ENCODE results near the gene PCSK7. TPM values are rescaled to one million over a fixed set of nuclear protein-coding genes. Genes with fewer than 3 reads are reported as not detected.

Gene PCSK7
- total and polyA plus RNA-seq, 10 of the 15 experiments (the other 5 are each of a cell fraction or from before 2014, with no cell fraction given), result 5.5 to 81.5 (median 51.6) TPM

DNA sequence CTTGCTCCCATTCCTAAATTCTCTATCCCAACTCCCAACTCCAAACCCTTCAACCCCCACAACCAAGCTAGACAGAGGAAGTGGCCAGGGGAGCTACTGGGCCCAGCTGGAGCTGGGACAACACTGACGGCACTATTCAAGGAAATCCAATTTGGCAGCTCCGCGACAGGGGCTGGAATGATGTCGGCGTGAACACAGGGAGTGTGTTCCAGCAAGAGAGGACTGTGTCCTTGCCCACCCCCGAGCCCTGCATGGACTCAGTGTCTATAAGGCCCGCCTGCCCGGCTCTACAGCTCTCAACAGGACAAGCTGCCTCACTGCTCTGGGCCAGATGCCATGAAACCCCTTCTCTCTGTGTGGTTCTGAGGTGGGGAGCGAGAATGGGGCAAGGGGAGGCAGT, 11.3 kb downstream of the PCSK7 start:
- no peak for FAIRE-seq
- H3K27ac ChIP-seq (ENCODE audit: control insufficient read depth, insufficient read depth), result no peak overlapping the region
- in situ Hi-C loops (cut with MboI), result no loop called here
- H3K79me2 ChIP-seq (ENCODE audit: control insufficient read depth, insufficient read depth, low read length), result no peaks in the 10 kb centered on the region
- no peak for ATAC-seq
- peaks cover 31 to 51% of the 10 kb centered on the region in 2 experiments; a peak in 3 of 4 replicates for H3K36me3 ChIP-seq (ENCODE audit: control insufficient read depth in 2 of 2, insufficient read depth in 2 of 2, low read length in 1 of 2)
- H3K27me3 ChIP-seq (replicated peaks in 1 of 2; ENCODE audit: control insufficient read depth in 2 of 2, insufficient read depth in 2 of 2, low read length in 1 of 2), result no peaks in the 10 kb centered on the region
- BruUV-seq (replicated peaks), result no TSS peak
- CTCF ChIA-PET, result interaction anchor here (1.0 to 17.3 kb wide), 5 partner anchors 11 to 474 kb away, joined by 3 to 422 read pairs (median 3); partner anchors contain the start of genes PCSK7, RNF214 and SIDT2
- intact Hi-C loops (cut with micrococcal nuclease; ENCODE audit: unreplicated experiment), result no loop called here
- H3K4me3 ChIP-seq, result no peak overlapping the region
- no peaks in the 10 kb centered on the region; the same call in 1 of the 2 replicates for H3K4me1 ChIP-seq (ENCODE audit: control insufficient read depth, insufficient read depth, low read length)
- no peaks in the 10 kb centered on the region for H3K9me3 ChIP-seq (replicated peaks; ENCODE audit: control insufficient read depth, insufficient read depth, low read length)
- TF ChIP-seq KAT2A (conservative IDR thresholded peaks at IDR 0.05; ENCODE audit: control insufficient read depth, low read depth, low read length), result no peak
- TF ChIP-seq RCOR1 (conservative IDR thresholded peaks at IDR 0.05; ENCODE audit: low read depth, low read length), result no peak
- H2AFZ ChIP-seq (ENCODE audit: control insufficient read depth, low read depth, low read length), result no peak overlapping the region
- DNase-seq (ENCODE audit: low read depth, low spot score), result no peak
- no peaks in the 10 kb centered on the region; the same call in 1 of the 2 replicates for H4K20me1 ChIP-seq (ENCODE audit: control insufficient read depth, insufficient read depth)
- no peak overlapping the region for H3K4me2 ChIP-seq (ENCODE audit: control insufficient read depth, insufficient read depth)
- 100% methylated on average over 9 of the region's 9 CpGs for WGBS (ENCODE audit: insufficient coverage, insufficient replicate concordance, low lambda C conversion rate, missing lambda C conversion rate)
- RAD21 ChIA-PET (ENCODE audit: unreplicated experiment), result no interaction called here
- H3K9ac ChIP-seq (ENCODE audit: control insufficient read depth, insufficient read depth, low read length), result no peak overlapping the region
- POLR2A ChIA-PET, result no interaction called here
- SMC1A ChIA-PET (ENCODE audit: uncharacterized antibody, unreplicated experiment), result interaction anchor here (0.8 to 12.2 kb wide), 5 partner anchors 9 to 41 kb away, joined by 3 to 187 read pairs (median 4); partner anchors contain the start of gene SIDT2

DNA sequence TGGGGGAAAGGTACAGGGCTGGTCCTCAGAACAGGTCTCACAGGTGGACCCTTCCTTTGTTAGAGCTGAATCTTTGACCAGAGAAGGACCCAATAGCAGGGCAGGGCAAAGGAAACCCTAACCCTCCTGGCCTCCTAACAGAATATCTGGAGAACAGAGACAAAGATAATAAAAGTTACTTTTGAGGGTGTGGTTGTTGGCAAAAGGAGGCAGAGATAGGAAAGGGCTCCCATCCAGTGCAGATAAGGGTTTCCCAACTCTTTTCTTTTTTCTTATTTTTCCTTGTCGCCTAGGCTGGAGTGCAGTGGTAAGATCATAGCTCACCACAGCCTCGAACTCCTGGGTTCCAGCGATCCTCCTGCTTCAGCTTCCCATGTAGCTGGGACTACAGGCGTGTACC, 11.9 kb downstream of the PCSK7 start:
- H3K9ac ChIP-seq (ENCODE audit: control insufficient read depth, insufficient read depth, low read length), result no peak overlapping the region
- no peak overlapping the region for H3K27ac ChIP-seq (ENCODE audit: control insufficient read depth, insufficient read depth)
- ChIA-PET SMC1A (ENCODE audit: uncharacterized antibody, unreplicated experiment) (interaction anchor here (0.8 to 3.2 kb wide), 3 partner anchors 8 to 40 kb away, joined by 3 to 15 read pairs (median 4); no protein-coding TSS in a partner anchor), CTCF (interaction anchor here (1.0 to 17.3 kb wide), 4 partner anchors 9 to 474 kb away, joined by 3 to 422 read pairs (median 4); partner anchors contain the start of gene SIDT2), RAD21 (ENCODE audit: unreplicated experiment) (interaction anchor here (1.0 kb wide), 1 partner anchor 9 kb away, joined by 3 read pairs; no protein-coding TSS in a partner anchor), POLR2A (interaction anchor here (0.6 to 1.0 kb wide), 2 partner anchors 41 to 380 kb away, joined by 3 read pairs; partner anchors contain the start of gene SIDT2)
- BruUV-seq (replicated peaks), result no TSS peak
- intact Hi-C loops (cut with micrococcal nuclease; ENCODE audit: unreplicated experiment) (no loop called here), in situ Hi-C loops (cut with MboI) (no loop called here)
- H3K27me3 ChIP-seq (replicated peaks in 1 of 2; ENCODE audit: control insufficient read depth in 2 of 2, insufficient read depth in 2 of 2, low read length in 1 of 2), result no peaks in the 10 kb centered on the region
- H2AFZ ChIP-seq (ENCODE audit: control insufficient read depth, low read depth, low read length), result no peak overlapping the region
- no peaks in the 10 kb centered on the region for H4K20me1 ChIP-seq (ENCODE audit: control insufficient read depth, insufficient read depth)
- 100% methylated on average over 3 of the region's 4 CpGs for WGBS (ENCODE audit: insufficient coverage, insufficient replicate concordance, low lambda C conversion rate, missing lambda C conversion rate)
- FAIRE-seq (no peak), ATAC-seq (no peak), DNase-seq (ENCODE audit: low read depth, low spot score) (no peak)
- H3K79me2 ChIP-seq (ENCODE audit: control insufficient read depth, insufficient read depth, low read length), result no peaks in the 10 kb centered on the region
- H3K36me3 ChIP-seq (ENCODE audit: control insufficient read depth in 2 of 2, insufficient read depth in 2 of 2, low read length in 1 of 2), result peaks cover 29 to 46% of the 10 kb centered on the region in 2 experiments; a peak in 3 of 4 replicates
- no peak overlapping the region for H3K4me3 ChIP-seq
- H3K9me3 ChIP-seq (replicated peaks; ENCODE audit: control insufficient read depth, insufficient read depth, low read length), result no peaks in the 10 kb centered on the region
- no peaks in the 10 kb centered on the region; the same call in 1 of the 2 replicates for H3K4me1 ChIP-seq (ENCODE audit: control insufficient read depth, insufficient read depth, low read length)
- no peak overlapping the region for H3K4me2 ChIP-seq (ENCODE audit: control insufficient read depth, insufficient read depth)
- TF ChIP-seq ESRRA (IDR thresholded peaks at IDR 0.05; ENCODE audit: low read length), result no peak
- no peak for TF ChIP-seq BHLHE40 (IDR thresholded peaks at IDR 0.05; ENCODE audit: borderline replicate concordance in 1 of 2, low read depth in 2 of 2, low read length in 1 of 2)
- TF ChIP-seq RELB (IDR thresholded peaks at IDR 0.05; ENCODE audit: low read depth), result no peak
- no peak for TF ChIP-seq ZSCAN29 (IDR thresholded peaks at IDR 0.05)
- no peak for TF ChIP-seq PAX5 (IDR thresholded peaks at IDR 0.05; ENCODE audit: borderline replicate concordance, low read depth, low read length)
- TF ChIP-seq TCF3 (IDR thresholded peaks at IDR 0.05; ENCODE audit: borderline replicate concordance, insufficient read depth, low read depth, low read length), result no peak
- TF ChIP-seq ZNF207 (IDR thresholded peaks at IDR 0.05; ENCODE audit: borderline replicate concordance), result no peak
- TF ChIP-seq ELK1 (IDR thresholded peaks at IDR 0.05; ENCODE audit: low read depth, low read length), result no peak
- TF ChIP-seq SREBF2 (IDR thresholded peaks at IDR 0.05; ENCODE audit: low read length), result no peak

All from GM12878 (cell line).